Hepatocyte (in vitro differentiated cells): ENCODE data around the gene HOXD4. TPM values are rescaled to one million over a fixed set of nuclear protein-coding genes. Genes with fewer than 3 reads are reported as not detected.

Source experiments
- DNase-seq: peaks from one replicate; pipeline ENCODE4 v3.0.0-alpha.2; 2016; ENCODE audit warnings: low spot score
- H2AFZ ChIP-seq: fragments of 200-600 bp; sonication (generic); 2 replicates; pipeline ENCODE4 v1.6.0; 2016; ENCODE audit warnings: antibody characterized with exemption, mild to moderate bottlenecking
- H3K27ac ChIP-seq: fragments of 200-600 bp; sonication (generic); 2 replicates; pipeline ENCODE4 v1.5.1; 2016; ENCODE audit warnings: mild to moderate bottlenecking
- H3K27me3 ChIP-seq: fragments of 200-600 bp; sonication (generic); 2 replicates; pipeline ENCODE4 v1.6.1; 2016
- H3K36me3 ChIP-seq: fragments of 200-600 bp; sonication (generic); replicated peaks from 2 replicates; pipeline ENCODE4 v1.5.1; 2016; ENCODE audit warnings: low read depth; ENCODE audit not compliant: insufficient read depth
- H3K4me1 ChIP-seq: fragments of 200-600 bp; sonication (generic); 2 replicates; pipeline ENCODE4 v1.5.1; 2016; ENCODE audit warnings: mild to moderate bottlenecking, moderate library complexity; ENCODE audit not compliant: insufficient read depth
- H3K4me2 ChIP-seq: fragments of 200-600 bp; sonication (generic); 2 replicates; pipeline ENCODE4 v1.6.0; 2016
- H3K4me3 ChIP-seq: fragments of 200-600 bp; sonication (generic); 2 replicates; pipeline ENCODE4 v1.5.1; 2016; ENCODE audit warnings: mild to moderate bottlenecking
- H3K79me2 ChIP-seq: fragments of 200-600 bp; sonication (generic); 2 replicates; pipeline ENCODE4 v1.6.0; 2017; ENCODE audit warnings: mild to moderate bottlenecking
- H3K9me2 ChIP-seq: fragments of 200-600 bp; sonication (generic); replicated peaks from 2 replicates; pipeline ENCODE4 v1.6.0; 2017; ENCODE audit warnings: mild to moderate bottlenecking; ENCODE audit not compliant: insufficient read depth
- H3K9me3 ChIP-seq: fragments of 200-600 bp; sonication (generic); 2 replicates; pipeline ENCODE4 v1.5.1; 2016; ENCODE audit warnings: low read depth, mild to moderate bottlenecking
- H4K20me1 ChIP-seq: fragments of 200-600 bp; sonication (generic); 2 replicates; pipeline ENCODE4 v1.6.0; 2016; ENCODE audit warnings: mild to moderate bottlenecking; ENCODE audit not compliant: insufficient read depth, poor library complexity, severe bottlenecking
- EZH2 ChIP-seq: fragments of 200-600 bp; sonication (generic); IDR thresholded peaks from 2 replicates; pipeline ENCODE4 v1.6.1; 2016; ENCODE audit warnings: antibody characterized with exemption, mild to moderate bottlenecking, borderline replicate concordance
- EZH2phosphoT487 ChIP-seq: fragments of 200-600 bp; sonication (generic); IDR thresholded peaks from one replicate; pipeline ENCODE4 v1.6.1; 2018; ENCODE audit warnings: antibody characterized with exemption, mild to moderate bottlenecking, low read depth, moderate library complexity; ENCODE audit not compliant: unreplicated experiment, severe bottlenecking
- WGBS: methylation state at CpG from one replicate; pipeline ENCODE4 v1.1.6; 2016; ENCODE audit warnings: low lambda C conversion rate; ENCODE audit errors: missing lambda C conversion rate; 5-methylcytosine and 5-hydroxymethylcytosine counted together
- polyA plus RNA-seq: library from polyadenylated mRNA; unstranded; fragments of >200 nt; fragmentation: Nextera tagmentation; extraction: Ambion mirVana; gene quantifications from 2 replicates; pipeline ENCODE4 v1.2.1, GENCODE V29; 2016
- total RNA-seq: library from RNA; depleted of rRNA; stranded (reverse); fragments of >200 nt; gene quantifications from 2 replicates; pipeline ENCODE4 v1.2.3, GENCODE V29; 2014
- TF ChIP-seq, protein P1 (sequence below): fragments of 200-600 bp; sonication (generic); IDR thresholded peaks from 2 replicates; pipeline ENCODE4 v1.5.1; 2016; ENCODE audit warnings: antibody characterized with exemption, mild to moderate bottlenecking; ENCODE audit not compliant: poor library complexity

Gene HOXD4
- total and polyA plus RNA-seq, 2 experiments from 2014 or later = 0.70 TPM; not detected in 1

DNA sequence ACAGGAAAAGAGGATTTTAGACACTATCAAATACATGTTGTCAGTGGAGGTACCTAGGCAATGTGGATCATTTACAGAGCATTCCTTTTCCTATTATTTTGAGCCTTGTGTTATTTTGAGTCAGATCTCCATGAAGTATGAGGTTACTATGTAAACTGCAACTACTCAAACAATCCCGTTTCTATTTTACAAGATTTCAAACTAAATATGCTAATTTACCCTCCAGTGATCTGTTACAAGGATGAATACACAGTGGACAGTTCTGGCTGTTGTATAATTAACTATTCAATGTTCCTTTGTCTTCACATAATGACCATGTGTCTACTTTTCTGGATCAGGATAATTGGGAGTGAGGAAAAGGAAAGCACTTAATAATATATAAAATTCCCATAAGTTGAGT, 41.7 kb downstream of the HOXD4 start:
- H3K36me3 ChIP-seq = no peaks in the 10 kb centered on the region
- peaks cover 18% of the 10 kb centered on the region for H3K4me1 ChIP-seq
- H3K4me2 ChIP-seq = no peak overlapping the region
- peaks cover 87% of the 10 kb centered on the region for H3K27me3 ChIP-seq
- H4K20me1 ChIP-seq = no peaks in the 10 kb centered on the region
- no peak for DNase-seq
- WGBS = 24% methylated on average over 1 of the region's 1 CpG
- no peaks in the 10 kb centered on the region for H3K79me2 ChIP-seq
- TF ChIP-seq EZH2phosphoT487 = no peak
- no peak for TF ChIP-seq EZH2
- TF ChIP-seq, protein P1, sequence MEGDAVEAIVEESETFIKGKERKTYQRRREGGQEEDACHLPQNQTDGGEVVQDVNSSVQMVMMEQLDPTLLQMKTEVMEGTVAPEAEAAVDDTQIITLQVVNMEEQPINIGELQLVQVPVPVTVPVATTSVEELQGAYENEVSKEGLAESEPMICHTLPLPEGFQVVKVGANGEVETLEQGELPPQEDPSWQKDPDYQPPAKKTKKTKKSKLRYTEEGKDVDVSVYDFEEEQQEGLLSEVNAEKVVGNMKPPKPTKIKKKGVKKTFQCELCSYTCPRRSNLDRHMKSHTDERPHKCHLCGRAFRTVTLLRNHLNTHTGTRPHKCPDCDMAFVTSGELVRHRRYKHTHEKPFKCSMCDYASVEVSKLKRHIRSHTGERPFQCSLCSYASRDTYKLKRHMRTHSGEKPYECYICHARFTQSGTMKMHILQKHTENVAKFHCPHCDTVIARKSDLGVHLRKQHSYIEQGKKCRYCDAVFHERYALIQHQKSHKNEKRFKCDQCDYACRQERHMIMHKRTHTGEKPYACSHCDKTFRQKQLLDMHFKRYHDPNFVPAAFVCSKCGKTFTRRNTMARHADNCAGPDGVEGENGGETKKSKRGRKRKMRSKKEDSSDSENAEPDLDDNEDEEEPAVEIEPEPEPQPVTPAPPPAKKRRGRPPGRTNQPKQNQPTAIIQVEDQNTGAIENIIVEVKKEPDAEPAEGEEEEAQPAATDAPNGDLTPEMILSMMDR = no peak
- no peak overlapping the region for H3K4me3 ChIP-seq
- H2AFZ ChIP-seq = no peak overlapping the region
- H3K9me2 ChIP-seq = no peaks in the 10 kb centered on the region
- no peaks in the 10 kb centered on the region for H3K9me3 ChIP-seq
- H3K27ac ChIP-seq = no peak overlapping the region

DNA sequence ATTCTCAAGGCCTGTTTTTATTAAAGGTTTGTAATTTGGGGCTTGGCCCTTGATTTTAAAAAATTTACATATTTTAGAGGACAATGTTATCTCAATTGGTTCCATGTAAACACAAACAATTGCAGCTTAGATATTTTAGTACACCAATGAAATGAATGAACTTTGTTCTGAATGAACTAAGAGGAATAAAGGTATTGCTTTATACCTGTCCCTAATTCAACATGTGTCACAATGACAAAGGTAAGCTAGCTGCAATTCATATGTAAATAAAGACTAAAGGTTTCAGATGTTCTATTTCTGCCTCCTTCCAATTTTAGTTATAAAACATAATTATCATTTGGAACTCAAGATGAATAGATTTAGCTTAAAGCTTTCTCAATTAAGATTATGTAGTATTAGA, 48.6 kb downstream of the HOXD4 start:
- H3K79me2 ChIP-seq = no peaks in the 10 kb centered on the region
- no peaks in the 10 kb centered on the region for H4K20me1 ChIP-seq
- peaks cover 47% of the 10 kb centered on the region for H3K27me3 ChIP-seq
- no peaks in the 10 kb centered on the region for H3K9me2 ChIP-seq
- no peaks in the 10 kb centered on the region for H3K9me3 ChIP-seq
- no peak overlapping the region for H3K27ac ChIP-seq
- no peak for TF ChIP-seq EZH2
- TF ChIP-seq, protein P1 = no peak
- no peak for TF ChIP-seq EZH2phosphoT487
- no peak overlapping the region for H3K4me3 ChIP-seq
- H3K36me3 ChIP-seq = no peaks in the 10 kb centered on the region
- H3K4me1 ChIP-seq = no peaks in the 10 kb centered on the region
- no peak for DNase-seq
- no peak overlapping the region for H3K4me2 ChIP-seq
- H2AFZ ChIP-seq = no peak overlapping the region

DNA sequence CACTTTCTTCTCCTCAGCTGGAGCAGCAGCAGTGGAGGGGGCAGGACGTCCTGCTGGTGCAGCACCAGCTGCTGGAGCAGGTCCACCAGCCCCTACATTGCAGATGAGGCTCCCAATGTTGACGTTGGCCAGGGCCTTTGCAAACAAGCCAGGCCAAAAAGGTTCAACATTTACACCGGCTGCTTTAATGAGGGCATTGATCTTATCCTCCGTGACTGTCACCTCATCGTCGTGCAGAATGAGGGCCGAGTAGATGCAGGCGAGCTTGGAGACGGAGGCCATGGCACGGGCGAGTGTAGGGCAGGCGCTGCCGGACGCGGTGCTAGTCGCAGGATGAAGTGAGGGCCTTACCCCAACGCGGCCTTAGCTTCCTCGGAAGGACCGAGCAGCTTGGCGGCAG, 49.6 kb downstream of the HOXD4 start:
- Histone ChIP-seq H3K36me3 (no peaks in the 10 kb centered on the region), H3K9me2 (no peaks in the 10 kb centered on the region), H4K20me1 (no peaks in the 10 kb centered on the region), H3K4me2 (no peak overlapping the region), H3K4me3 (no peak overlapping the region), H3K9me3 (no peaks in the 10 kb centered on the region), H3K79me2 (no peaks in the 10 kb centered on the region), H3K27me3 (peaks cover 50% of the 10 kb centered on the region), H2AFZ (no peak overlapping the region), H3K27ac (no peak overlapping the region), H3K4me1 (no peaks in the 10 kb centered on the region)
- TF ChIP-seq EZH2phosphoT487 = no peak
- TF ChIP-seq, protein P1 = no peak
- TF ChIP-seq EZH2 = no peak
- 84% methylated on average over 21 of the region's 21 CpGs for WGBS
- DNase-seq = no peak

DNA sequence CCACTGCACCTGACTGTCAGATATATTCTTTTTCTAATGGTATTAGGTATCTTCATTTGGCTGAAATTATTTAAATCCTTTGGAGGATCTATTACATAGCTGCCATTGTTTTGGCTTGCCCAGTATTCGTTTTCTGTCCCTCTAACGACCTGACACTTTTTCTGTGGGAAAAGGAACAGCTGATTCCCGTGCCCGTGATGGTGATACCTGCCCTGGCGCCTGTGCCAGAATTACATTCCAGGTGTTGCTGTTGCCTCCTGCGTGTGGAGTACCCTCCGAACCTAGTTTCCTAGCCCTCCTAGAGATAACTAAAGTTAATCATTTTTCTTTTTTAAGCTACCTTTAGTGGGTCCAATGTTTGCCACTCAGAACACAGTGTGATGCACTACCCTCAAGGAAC, 51.1 kb downstream of the HOXD4 start:
- Histone ChIP-seq H3K4me3 (no peak overlapping the region), H3K9me2 (no peaks in the 10 kb centered on the region), H3K79me2 (no peaks in the 10 kb centered on the region), H4K20me1 (no peaks in the 10 kb centered on the region), H3K9me3 (no peaks in the 10 kb centered on the region), H3K4me2 (no peak overlapping the region), H3K36me3 (no peaks in the 10 kb centered on the region), H3K27ac (no peak overlapping the region), H3K27me3 (peaks cover 37% of the 10 kb centered on the region), H3K4me1 (no peaks in the 10 kb centered on the region), H2AFZ (no peak overlapping the region)
- WGBS = 87% methylated on average over 7 of the region's 7 CpGs
- no peak for DNase-seq
- TF ChIP-seq EZH2phosphoT487 (no peak), EZH2 (no peak)
- TF ChIP-seq, protein P1 = no peak
